ENCODE data around the gene PRMT3. TPM values are rescaled to one million over a fixed set of nuclear protein-coding genes. Genes with fewer than 3 reads are reported as not detected.

PRMT3 gene
- total and polyA plus RNA-seq, 4 donors = 5.3 to 14.2 (median 7.6) TPM

Other genes starting within 250 kb of the PRMT3 start
- gene DBX1, start 227.2 kb upstream of the PRMT3 start, total RNA-seq = not detected
- not detected for gene DBX1, start 227.2 kb upstream of the PRMT3 start, polyA plus RNA-seq
- gene HTATIP2, start 24.0 kb upstream of the PRMT3 start, total RNA-seq = 10 to 100 TPM; 20.7 to 30.1 TPM
- gene HTATIP2, start 24.0 kb upstream of the PRMT3 start, polyA plus RNA-seq = 10 to 100 TPM; 47.8 to 64.2 TPM
- not detected for gene SLC6A5, start 211.9 kb downstream of the PRMT3 start, total RNA-seq
- gene SLC6A5, start 211.9 kb downstream of the PRMT3 start, polyA plus RNA-seq = not detected

Measured in aorta (tissue), 4 donors.